GM23338 (cell line): ENCODE results near the gene ADCYAP1R1. TPM values are rescaled to one million over a fixed set of nuclear protein-coding genes. Genes with fewer than 3 reads are reported as not detected.

Source experiments
- CREB1 ChIP-seq: fragments of 250-450 bp; sonication (Bioruptor Pico); IDR thresholded peaks from 2 replicates; pipeline ENCODE4 v1.5.0; 2020; ENCODE audit warnings: low read depth, mild to moderate bottlenecking, moderate library complexity
- ETS1 ChIP-seq: IDR thresholded peaks from 2 replicates; pipeline ENCODE4 v1.6.1; 2016; ENCODE audit warnings: antibody characterized with exemption
- EZH2phosphoT487 ChIP-seq: fragments of 200-600 bp; sonication (generic); IDR thresholded peaks from one replicate; pipeline ENCODE4 v1.8.1; 2018; ENCODE audit warnings: antibody characterized with exemption; ENCODE audit not compliant: unreplicated experiment
- JUNB ChIP-seq: IDR thresholded peaks from one replicate; pipeline ENCODE4 v1.6.1; 2016; ENCODE audit warnings: antibody characterized with exemption; ENCODE audit not compliant: unreplicated experiment
- POLR2AphosphoS5 ChIP-seq: IDR thresholded peaks from 2 replicates; pipeline ENCODE4 v1.6.1; 2016; ENCODE audit warnings: antibody characterized with exemption, low read depth
- STAT1 ChIP-seq: IDR thresholded peaks from one replicate; pipeline ENCODE4 v1.6.1; 2016; ENCODE audit warnings: antibody characterized with exemption; ENCODE audit not compliant: unreplicated experiment
- ZNF114 ChIP-seq: fragments of 250-450 bp; sonication (Bioruptor Pico); IDR thresholded peaks from 2 replicates; pipeline ENCODE4 v1.5.0; 2020; ENCODE audit warnings: mild to moderate bottlenecking, moderate library complexity
- ZNF331 ChIP-seq: fragments of 250-450 bp; sonication (Bioruptor Pico); IDR thresholded peaks from 2 replicates; pipeline ENCODE4 v1.5.0; 2020; ENCODE audit warnings: low read depth, mild to moderate bottlenecking, moderate library complexity
- ZNF462 ChIP-seq: fragments of 250-450 bp; sonication (Bioruptor Pico); IDR thresholded peaks from 2 replicates; pipeline ENCODE4 v1.5.0; 2020; ENCODE audit warnings: mild to moderate bottlenecking, moderate library complexity
- polyA plus RNA-seq: library from polyadenylated mRNA; unstranded; fragments of >200 nt; fragmentation: Nextera tagmentation; extraction: Ambion mirVana; gene quantifications from 2 replicates; pipeline ENCODE4 v1.2.1, GENCODE V29; 2016
- total RNA-seq: library from RNA; depleted of rRNA; stranded (reverse); fragments of >200 nt; shearing (Covaris generic); gene quantifications from 2 replicates; pipeline ENCODE4 v1.2.3, GENCODE V29; 2014

ADCYAP1R1 gene
- total and polyA plus RNA-seq, 2 experiments from 2014 or later = 1.8 to 10.6 TPM

- TF ChIP-seq ZNF462 (CRISPR knock-in tag) = no peak
- no peak for TF ChIP-seq POLR2AphosphoS5
- no peak for TF ChIP-seq ZNF331 (CRISPR knock-in tag)
- TF ChIP-seq ETS1 = no peak
- no peak for TF ChIP-seq EZH2phosphoT487
- TF ChIP-seq CREB1 (CRISPR knock-in tag) = no peak
- no peak for TF ChIP-seq JUNB
- no peak for TF ChIP-seq ZNF114 (CRISPR knock-in tag)
- no peak for TF ChIP-seq STAT1
Observed at GRCh38 chr7:31110331-31111108, 58.4 kb downstream of the ADCYAP1R1 start (continued).
